CD14-positive monocyte (primary cell): ENCODE measurements around the gene TTLL11. TPM values are rescaled to one million over a fixed set of nuclear protein-coding genes. Genes with fewer than 3 reads are reported as not detected.

ENCODE experiments used
- DNase-seq, 3 donors: peaks; one replicate each; pipeline ENCODE4 v3.0.0-alpha.2; 2011 to 2022
- H2AFZ ChIP-seq: 2 replicates; pipeline ENCODE4 v1.6.0; 2012; ENCODE audit warnings: mild to moderate bottlenecking, low read depth, low read length, inconsistent platforms; ENCODE audit not compliant: insufficient read depth, poor library complexity, severe bottlenecking
- H3K27ac ChIP-seq, 2 donors: 1 replicate in 1 of 2; 2 replicates in 1 of 2; pipeline ENCODE4 v1.5.1; 2012 to 2013; ENCODE audit warnings: low read length in 2 of 2, control low read depth in 1 of 2, inconsistent platforms in 1 of 2, low read depth in 1 of 2, mild to moderate bottlenecking in 1 of 2
- H3K27me3 ChIP-seq, 2 donors: one replicate each; pipeline versions ENCODE4 v1.6.0 to v1.6.1; 2011 to 2013; ENCODE audit warnings: low read length in 2 of 2; ENCODE audit not compliant: control insufficient read depth in 2 of 2, insufficient read depth in 2 of 2
- H3K36me3 ChIP-seq, 2 donors: replicated peaks in 1 of 2; 1 replicate in 1 of 2; 2 replicates in 1 of 2; pipeline versions ENCODE4 v1.5.1 to v1.6.1; 2012 to 2013; ENCODE audit warnings: low read length in 2 of 2, control low read depth in 1 of 2, inconsistent platforms in 1 of 2, mild to moderate bottlenecking in 1 of 2; ENCODE audit not compliant: insufficient read depth in 2 of 2, control insufficient read depth in 1 of 2
- H3K4me1 ChIP-seq, 2 donors: 1 replicate in 1 of 2; 2 replicates in 1 of 2; pipeline versions ENCODE4 v1.5.1 to v1.6.1; 2012 to 2013; ENCODE audit warnings: low read length in 2 of 2, control low read depth in 1 of 2, inconsistent platforms in 1 of 2, mild to moderate bottlenecking in 1 of 2, moderate library complexity in 1 of 2; ENCODE audit not compliant: insufficient read depth in 2 of 2, control insufficient read depth in 1 of 2
- H3K4me2 ChIP-seq: replicated peaks from 2 replicates; pipeline ENCODE3; 2012; ENCODE audit warnings: low read length, moderate library complexity, mild to moderate bottlenecking; ENCODE audit not compliant: poor library complexity, severe bottlenecking; ENCODE audit errors: extremely low read depth
- H3K4me3 ChIP-seq, 3 experiments: fragments of 200-600 bp in 1 of 3; sonication (generic) in 1 of 3; replicated peaks in 1 of 3; 1 replicate in 2 of 3; 2 replicates in 1 of 3; pipeline ENCODE4 v1.5.1; 2011 to 2013; ENCODE audit warnings: low read length in 3 of 3, mild to moderate bottlenecking in 3 of 3, control low read depth in 2 of 3, low read depth in 2 of 3, inconsistent platforms in 1 of 3, moderate library complexity in 1 of 3
- H3K79me2 ChIP-seq: 2 replicates; pipeline ENCODE4 v1.6.0; 2012; ENCODE audit warnings: mild to moderate bottlenecking, control low read depth, inconsistent platforms, low read length, moderate library complexity; ENCODE audit not compliant: insufficient read depth
- H3K9ac ChIP-seq: 2 replicates; pipeline ENCODE4 v1.6.0; 2017; ENCODE audit warnings: low read length, mild to moderate bottlenecking; ENCODE audit not compliant: insufficient read depth, poor library complexity, severe bottlenecking
- H3K9me3 ChIP-seq, 2 donors: replicated peaks in 1 of 2; 1 replicate in 1 of 2; 2 replicates in 1 of 2; pipeline versions ENCODE4 v1.5.1 to v1.6.1; 2012 to 2013; ENCODE audit warnings: low read length in 2 of 2, control low read depth in 1 of 2; ENCODE audit not compliant: control insufficient read depth in 1 of 2, insufficient read depth in 1 of 2
- H4K20me1 ChIP-seq: 2 replicates; pipeline ENCODE4 v1.6.0; 2012; ENCODE audit warnings: mild to moderate bottlenecking, low read length, control low read depth, moderate library complexity; ENCODE audit not compliant: insufficient read depth
- H3K27ac Mint-ChIP-seq, 7 donors: one replicate each; pipeline ENCODE4 v1.8.0; 2020; ENCODE audit warnings: mild to moderate bottlenecking in 7 of 7, mixed read lengths in 7 of 7, moderate library complexity in 6 of 7, inconsistent platforms in 2 of 7
- H3K27me3 Mint-ChIP-seq, 3 donors: one replicate each; pipeline ENCODE4 v1.8.0; 2021 to 2022; ENCODE audit warnings: low read depth in 3 of 3, mild to moderate bottlenecking in 3 of 3, mixed read lengths in 3 of 3, moderate library complexity in 3 of 3, inconsistent platforms in 1 of 3
- H3K36me3 Mint-ChIP-seq, 2 donors: one replicate each; pipeline ENCODE4 v1.8.0; 2020; ENCODE audit warnings: mixed read lengths in 2 of 2, inconsistent platforms in 1 of 2, mild to moderate bottlenecking in 1 of 2
- H3K4me1 Mint-ChIP-seq: one replicate; pipeline ENCODE4 v1.8.0; 2020; ENCODE audit warnings: mild to moderate bottlenecking, mixed read lengths
- H3K4me3 Mint-ChIP-seq, 2 donors: one replicate each; pipeline ENCODE4 v1.8.0; 2020; ENCODE audit warnings: mild to moderate bottlenecking in 2 of 2, mixed read lengths in 2 of 2, moderate library complexity in 1 of 2
- H3K9me3 Mint-ChIP-seq, 7 donors: one replicate each; pipeline ENCODE4 v1.8.0; 2020 to 2022; ENCODE audit warnings: mixed read lengths in 7 of 7, mild to moderate bottlenecking in 6 of 7, moderate library complexity in 6 of 7, inconsistent platforms in 2 of 7
- WGBS: methylation state at CpG from one replicate; pipeline ENCODE4 v1.1.5; 2013; ENCODE audit warnings: missing lambda C conversion rate; ENCODE audit not compliant: insufficient coverage; 5-methylcytosine and 5-hydroxymethylcytosine counted together
- intact Hi-C, 2 donors: fragments of 100-400 bp; cut with micrococcal nuclease; formaldehyde crosslinking; loops; one replicate each; pipeline versions ENCODE4 v1.15.0 to v1.15.1; 2023
- polyA plus RNA-seq, 3 donors: library from polyadenylated mRNA; depleted of rRNA in 1 of 3; unstranded in 2 of 3; stranded (reverse) in 1 of 3; fragments of 300-500 nt in 2 of 3; fragments of >200 nt in 1 of 3; fragmentation: Illumina TruSeq in 2 of 3; gene quantifications; 1 replicate in 2 of 3; 2 replicates in 1 of 3; pipeline ENCODE4 v1.2.3, GENCODE V29; 2012 to 2021
- TF ChIP-seq, protein P1 (sequence below): fragments of 200-600 bp; IDR thresholded peaks from one replicate; pipeline ENCODE4 v1.8.0; 2022; ENCODE audit warnings: antibody characterized with exemption, mild to moderate bottlenecking

TTLL11 gene
- polyA plus RNA-seq, 3 donors, result 2.9 to 3.5 (median 3.1) TPM

DNA sequence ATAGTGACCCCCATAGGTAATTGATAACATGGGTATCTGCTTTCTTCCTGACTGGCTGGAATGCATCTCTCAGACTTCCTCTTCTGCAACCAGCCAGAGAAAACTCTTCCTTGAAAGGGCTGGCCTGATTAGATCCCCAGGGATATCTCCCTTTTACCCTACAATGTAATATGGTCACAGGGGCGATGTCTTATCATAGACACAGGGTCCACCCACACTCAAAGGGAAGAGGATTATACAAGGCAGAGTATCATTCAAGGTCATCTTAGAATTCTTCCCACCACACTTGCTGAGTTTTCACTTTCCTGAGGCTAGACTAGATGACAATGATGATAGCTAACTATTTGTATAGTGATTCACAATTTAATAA is 33.2 kb downstream of the TTLL11 start:
- H3K9me3 ChIP-seq, result no peaks in the 10 kb centered on the region
- intact Hi-C loops, result no loop called here
- TF ChIP-seq, protein P1, sequence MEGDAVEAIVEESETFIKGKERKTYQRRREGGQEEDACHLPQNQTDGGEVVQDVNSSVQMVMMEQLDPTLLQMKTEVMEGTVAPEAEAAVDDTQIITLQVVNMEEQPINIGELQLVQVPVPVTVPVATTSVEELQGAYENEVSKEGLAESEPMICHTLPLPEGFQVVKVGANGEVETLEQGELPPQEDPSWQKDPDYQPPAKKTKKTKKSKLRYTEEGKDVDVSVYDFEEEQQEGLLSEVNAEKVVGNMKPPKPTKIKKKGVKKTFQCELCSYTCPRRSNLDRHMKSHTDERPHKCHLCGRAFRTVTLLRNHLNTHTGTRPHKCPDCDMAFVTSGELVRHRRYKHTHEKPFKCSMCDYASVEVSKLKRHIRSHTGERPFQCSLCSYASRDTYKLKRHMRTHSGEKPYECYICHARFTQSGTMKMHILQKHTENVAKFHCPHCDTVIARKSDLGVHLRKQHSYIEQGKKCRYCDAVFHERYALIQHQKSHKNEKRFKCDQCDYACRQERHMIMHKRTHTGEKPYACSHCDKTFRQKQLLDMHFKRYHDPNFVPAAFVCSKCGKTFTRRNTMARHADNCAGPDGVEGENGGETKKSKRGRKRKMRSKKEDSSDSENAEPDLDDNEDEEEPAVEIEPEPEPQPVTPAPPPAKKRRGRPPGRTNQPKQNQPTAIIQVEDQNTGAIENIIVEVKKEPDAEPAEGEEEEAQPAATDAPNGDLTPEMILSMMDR, result no peak

DNA sequence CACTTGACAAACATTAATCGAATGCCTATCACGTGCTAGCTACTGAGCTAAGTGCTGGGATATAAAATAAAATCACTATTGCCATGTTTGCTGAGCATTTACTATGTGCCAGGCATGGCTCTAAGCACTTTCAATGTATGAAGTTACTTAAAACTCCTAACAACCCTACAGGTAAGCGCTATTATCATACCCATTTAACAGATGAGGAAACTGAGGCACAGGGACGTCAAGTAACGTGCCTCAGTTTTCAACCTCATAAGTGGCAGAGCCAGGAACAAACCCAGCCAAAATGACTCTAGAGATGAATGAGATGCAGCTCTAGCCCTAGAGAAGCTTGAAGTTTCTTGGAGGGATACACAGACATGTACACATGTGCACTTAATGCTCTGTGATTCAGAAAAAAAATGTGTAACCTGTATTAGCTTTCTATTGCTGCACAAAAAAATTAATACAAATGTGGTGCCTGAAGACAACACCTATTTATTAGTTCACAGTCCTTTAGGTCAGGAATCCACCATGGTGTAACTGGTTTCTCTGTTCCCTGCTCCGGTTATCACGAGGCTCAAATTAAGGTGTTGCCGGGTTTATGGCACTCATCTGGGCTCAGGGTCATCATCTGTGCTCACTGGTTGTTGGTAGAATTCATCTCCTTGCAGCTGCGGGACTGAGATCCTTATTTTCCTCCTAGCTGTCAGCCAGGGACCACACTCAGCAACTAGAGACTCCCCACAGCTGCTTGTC is 33.7 kb downstream of the TTLL11 start:
- no peak overlapping the region for H3K4me2 ChIP-seq
- Mint-ChIP-seq H3K9me3 (no peaks in the 10 kb centered on the region), H3K36me3 (no peaks in the 10 kb centered on the region), H3K27me3 (peaks cover 0 to 1% (median 1%) of the 10 kb centered on the region in 3 donors), H3K4me3 (no peak overlapping the region), H3K27ac (no peak overlapping the region), H3K4me1 (peaks cover 12% of the 10 kb centered on the region)
- intact Hi-C loops, result no loop called here
- no peaks in the 10 kb centered on the region for H3K36me3 ChIP-seq
- peaks cover 12% of the 10 kb centered on the region for H4K20me1 ChIP-seq
- H3K9ac ChIP-seq, result no peak overlapping the region
- no peak overlapping the region for H2AFZ ChIP-seq
- DNase-seq, result no peak
- no peaks in the 10 kb centered on the region for H3K9me3 ChIP-seq
- no peak overlapping the region for H3K4me3 ChIP-seq
- 100% methylated on average over 3 of the region's 9 CpGs for WGBS
- peaks cover 5 to 8% of the 10 kb centered on the region in 2 donors for H3K4me1 ChIP-seq
- no peaks in the 10 kb centered on the region for H3K79me2 ChIP-seq
- H3K27ac ChIP-seq, result no peak overlapping the region
- TF ChIP-seq, protein P1, result no peak
- H3K27me3 ChIP-seq, result no peaks in the 10 kb centered on the region

More for the DNA sequence above, 33.2 kb downstream of the TTLL11 start:
- no peak overlapping the region for H3K4me3 ChIP-seq
- no peaks in the 10 kb centered on the region for H3K27me3 ChIP-seq
- H3K9me3 Mint-ChIP-seq, result no peaks in the 10 kb centered on the region
- H3K27ac ChIP-seq, result no peak overlapping the region
- no peak for DNase-seq
- H3K27me3 Mint-ChIP-seq, result peaks cover 0 to 1% (median 1%) of the 10 kb centered on the region in 3 donors
- no peak overlapping the region for H3K4me2 ChIP-seq
- peaks cover 12% of the 10 kb centered on the region for H4K20me1 ChIP-seq
- H3K27ac Mint-ChIP-seq, result no peak overlapping the region
- H3K36me3 Mint-ChIP-seq, result no peaks in the 10 kb centered on the region
- H3K4me1 ChIP-seq, result peaks cover 5 to 8% of the 10 kb centered on the region in 2 donors
- no peak overlapping the region for H2AFZ ChIP-seq
- no peaks in the 10 kb centered on the region for H3K36me3 ChIP-seq
- H3K9ac ChIP-seq, result no peak overlapping the region
- no peak overlapping the region for H3K4me3 Mint-ChIP-seq
- H3K79me2 ChIP-seq, result no peaks in the 10 kb centered on the region
- H3K4me1 Mint-ChIP-seq, result peaks cover 12% of the 10 kb centered on the region
- no CpG with 5 or more reads among the region's 1 CpG for WGBS
